GM12873 (cell line): Measurements from ENCODE around the gene CACNB2.

Experiments used
- TF ChIP-seq, protein P1 (sequence below): IDR thresholded peaks from 2 replicates; pipeline ENCODE4 v1.5.1; 2012; ENCODE audit warnings: low read depth, mild to moderate bottlenecking, moderate library complexity, low read length, control low read depth; ENCODE audit not compliant: insufficient read depth; ENCODE audit errors: missing control alignments

Gene CACNB2

DNA sequence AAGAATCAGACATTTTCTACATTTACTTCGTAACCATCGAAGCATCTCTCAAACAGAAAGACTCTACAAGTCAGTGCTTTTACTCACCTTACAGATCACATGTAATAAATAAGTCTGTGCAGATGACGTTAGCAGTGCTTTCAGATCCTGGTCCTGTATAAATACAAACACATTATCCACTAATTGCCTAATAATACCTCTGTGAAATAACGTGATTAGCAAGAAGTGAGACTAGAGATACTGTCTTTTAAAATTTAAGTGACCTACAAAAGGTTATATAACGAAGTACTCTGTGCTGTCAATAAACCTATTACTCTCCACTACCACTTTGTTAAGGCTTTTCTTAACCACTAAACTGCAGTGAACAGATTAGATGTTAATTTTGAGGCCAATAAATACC, 264.3 kb downstream of the CACNB2 start:
- TF ChIP-seq, protein P1, sequence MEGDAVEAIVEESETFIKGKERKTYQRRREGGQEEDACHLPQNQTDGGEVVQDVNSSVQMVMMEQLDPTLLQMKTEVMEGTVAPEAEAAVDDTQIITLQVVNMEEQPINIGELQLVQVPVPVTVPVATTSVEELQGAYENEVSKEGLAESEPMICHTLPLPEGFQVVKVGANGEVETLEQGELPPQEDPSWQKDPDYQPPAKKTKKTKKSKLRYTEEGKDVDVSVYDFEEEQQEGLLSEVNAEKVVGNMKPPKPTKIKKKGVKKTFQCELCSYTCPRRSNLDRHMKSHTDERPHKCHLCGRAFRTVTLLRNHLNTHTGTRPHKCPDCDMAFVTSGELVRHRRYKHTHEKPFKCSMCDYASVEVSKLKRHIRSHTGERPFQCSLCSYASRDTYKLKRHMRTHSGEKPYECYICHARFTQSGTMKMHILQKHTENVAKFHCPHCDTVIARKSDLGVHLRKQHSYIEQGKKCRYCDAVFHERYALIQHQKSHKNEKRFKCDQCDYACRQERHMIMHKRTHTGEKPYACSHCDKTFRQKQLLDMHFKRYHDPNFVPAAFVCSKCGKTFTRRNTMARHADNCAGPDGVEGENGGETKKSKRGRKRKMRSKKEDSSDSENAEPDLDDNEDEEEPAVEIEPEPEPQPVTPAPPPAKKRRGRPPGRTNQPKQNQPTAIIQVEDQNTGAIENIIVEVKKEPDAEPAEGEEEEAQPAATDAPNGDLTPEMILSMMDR = no peak

- TF ChIP-seq, protein P1 = no peak
Measured at GRCh38 chr10:18406136-18406535, 265.9 kb downstream of the CACNB2 start.

DNA sequence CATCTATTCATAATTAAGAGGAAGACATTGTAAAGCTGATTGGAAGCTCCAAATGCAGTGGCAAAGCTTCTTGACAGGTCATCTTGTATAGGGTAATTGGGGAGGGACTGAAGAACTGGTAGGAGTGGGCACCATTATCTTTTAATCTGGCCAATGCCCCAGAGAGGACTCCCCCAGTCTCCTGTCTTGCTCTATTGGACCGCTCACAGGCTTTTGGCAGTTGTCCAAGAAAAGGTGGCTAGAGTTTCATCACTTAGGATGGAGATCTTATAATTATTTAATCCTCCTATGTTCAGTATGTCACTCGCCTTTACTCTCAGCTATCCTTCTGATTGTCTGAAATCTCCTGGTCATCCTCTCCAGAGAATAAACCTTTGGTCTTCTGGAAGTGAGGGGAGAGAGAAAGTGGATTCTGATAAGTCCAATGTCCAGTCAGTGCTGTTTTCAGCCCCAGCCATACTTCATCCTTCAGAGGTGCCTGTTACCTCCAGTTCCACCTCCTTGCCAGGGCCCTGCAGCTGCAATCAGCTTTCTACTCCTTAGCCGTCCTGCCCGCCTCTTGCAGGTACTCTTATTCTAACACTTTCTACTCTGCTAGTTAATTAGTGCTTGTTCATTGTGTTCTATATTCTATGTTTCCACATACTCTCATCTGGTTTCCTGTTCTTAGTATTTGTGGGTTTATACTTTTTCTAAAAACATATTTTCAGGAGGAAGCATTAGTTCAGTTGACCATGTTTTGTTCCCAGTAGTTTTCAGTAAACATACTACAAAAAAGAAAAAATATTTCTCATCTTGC, 269.6 kb downstream of the CACNB2 start:
- TF ChIP-seq, protein P1 = no peak

DNA sequence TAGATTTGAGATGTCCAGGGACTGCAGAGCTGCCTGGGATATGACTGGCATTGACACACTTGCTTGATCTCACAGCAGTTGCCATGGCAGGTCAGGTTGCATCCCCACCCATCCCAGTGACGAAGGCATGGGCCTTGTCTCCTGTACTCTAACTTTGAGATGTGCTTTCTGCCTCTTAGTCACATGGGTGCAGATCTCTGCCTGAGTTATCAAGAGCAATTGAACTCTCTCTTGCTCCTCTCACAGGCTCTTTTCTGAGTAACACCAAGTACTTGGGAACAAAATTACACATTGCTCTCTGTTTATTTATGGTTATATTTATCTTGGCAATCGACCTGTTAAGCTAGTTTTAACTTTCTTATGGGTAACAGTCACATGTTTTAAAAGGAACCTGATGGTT, 273.8 kb downstream of the CACNB2 start:
- TF ChIP-seq, protein P1 = no peak

- TF ChIP-seq, protein P1 = no peak
Measured at GRCh38 chr10:18417950-18418527, 277.8 kb downstream of the CACNB2 start.

DNA sequence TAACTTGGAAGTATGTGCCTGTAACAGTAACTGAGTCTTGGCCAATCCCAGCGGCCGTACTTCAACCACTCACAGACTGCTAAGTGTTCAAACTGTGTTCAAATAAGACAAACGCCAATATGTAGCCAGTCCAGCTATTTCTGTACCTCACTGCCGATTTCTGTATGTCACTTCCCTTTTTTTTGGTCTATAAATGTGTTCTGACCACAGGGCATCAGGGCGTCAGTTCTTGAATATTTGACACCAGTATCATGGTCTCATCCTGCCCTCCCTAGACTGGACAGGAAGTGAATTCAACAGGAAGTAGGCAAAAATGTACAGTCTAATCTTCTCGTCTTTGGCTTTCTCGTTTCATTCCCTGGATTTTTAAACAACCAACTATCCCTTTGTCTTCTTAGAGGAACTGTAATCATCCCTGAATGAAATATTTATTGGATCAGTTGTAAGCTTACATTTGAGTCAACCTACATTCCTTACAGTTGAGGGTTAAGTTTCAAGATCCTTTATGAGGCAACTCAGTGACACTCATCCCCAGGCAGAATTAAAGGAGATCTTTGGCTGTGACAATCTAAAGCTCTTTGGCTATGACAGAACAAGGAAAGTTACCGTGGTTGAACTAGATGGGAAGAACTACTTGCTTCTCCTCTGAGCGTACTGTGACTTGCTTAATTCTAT, 278.5 kb downstream of the CACNB2 start:
- TF ChIP-seq, protein P1 = no peak

DNA sequence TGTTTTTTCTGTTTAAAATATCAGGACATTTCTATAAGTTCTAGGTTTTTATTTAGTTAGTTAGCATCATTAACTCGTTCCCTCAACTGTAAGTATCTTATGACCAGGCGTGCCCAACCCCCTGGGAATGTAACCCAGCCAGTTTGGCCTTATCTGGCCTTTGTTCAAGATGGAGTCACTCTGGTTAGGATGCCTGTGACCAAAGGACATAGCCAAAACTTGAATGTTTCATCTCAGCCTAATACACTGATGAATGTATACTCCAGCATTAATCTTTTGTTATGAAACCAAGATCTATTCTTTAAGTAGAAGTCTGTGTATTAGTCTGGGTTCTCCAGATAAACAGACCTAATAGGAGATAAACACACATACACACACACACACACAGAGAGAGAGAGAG, 279.7 kb downstream of the CACNB2 start:
- TF ChIP-seq, protein P1 = no peak
